PC-9 (cell line): ENCODE data around the gene FTL. TPM values are rescaled to one million over a fixed set of nuclear protein-coding genes. Genes with fewer than 3 reads are reported as not detected.
A peak's percentile ranks its signal among the peaks of the same experiment; 100 is the strongest.
"Not testable (repeated sequence)": the region's sequence is repeated elsewhere in the genome, so short reads cannot be mapped to it uniquely, and the experiment has no call there.

Source experiments
- BruUV-seq: library from RNA; stranded (reverse); fragments of 400-500 nt; replicated peaks from 2 replicates; lab custom pipeline; 2021; lab: Mats Ljungman, UMichigan
- CTCF ChIA-PET: fragments of 300-600 bp; sonication (Branson Sonifier 250); formaldehyde crosslinking; loops from one replicate; lab custom pipeline; 2022; ENCODE audit warnings: antibody characterized with exemption; lab: Charles Lee
- POLR2A ChIA-PET: fragments of 300-600 bp; sonication (Branson Sonifier 250); formaldehyde crosslinking; loops from one replicate; lab custom pipeline; 2022; ENCODE audit warnings: antibody characterized with exemption; ENCODE audit not compliant: unreplicated experiment; lab: Charles Lee
- DNase-seq, 2 experiments: peaks; one replicate each; pipeline versions ENCODE4 v3.0.0 to v3.0.0-alpha.2; 2015 to 2022; ENCODE audit warnings: mixed read lengths in 1 of 2
- H2AFZ ChIP-seq: fragments of 200-600 bp; sonication (generic); 2 replicates; pipeline ENCODE4 v1.8.1; 2017; ENCODE audit warnings: antibody characterized with exemption
- H3F3A ChIP-seq: fragments of 200-600 bp; sonication (generic); 2 replicates; pipeline ENCODE4 v1.8.1; 2017; ENCODE audit warnings: antibody characterized with exemption, mild to moderate bottlenecking, low read depth; ENCODE audit not compliant: insufficient read depth
- H3K27ac ChIP-seq: fragments of 200-600 bp; sonication (generic); 2 replicates; pipeline ENCODE4 v1.6.1; 2016; ENCODE audit warnings: mixed run types
- H3K27me3 ChIP-seq: fragments of 200-600 bp; sonication (generic); 2 replicates; pipeline ENCODE4 v1.6.1; 2016; ENCODE audit warnings: low read depth, mixed run types; ENCODE audit not compliant: insufficient read depth
- H3K36me3 ChIP-seq: fragments of 200-600 bp; sonication (generic); 2 replicates; pipeline ENCODE4 v1.6.1; 2016; ENCODE audit warnings: low read depth, mixed run types
- H3K4me1 ChIP-seq: fragments of 200-600 bp; sonication (generic); replicated peaks from 2 replicates; pipeline ENCODE4 v1.6.1; 2016; ENCODE audit warnings: mixed run types; ENCODE audit not compliant: insufficient read depth
- H3K4me2 ChIP-seq: fragments of 200-600 bp; sonication (generic); 2 replicates; pipeline ENCODE4 v1.6.1; 2017; ENCODE audit warnings: mixed run types
- H3K4me3 ChIP-seq: fragments of 200-600 bp; sonication (generic); 2 replicates; pipeline ENCODE4 v1.6.1; 2016; ENCODE audit warnings: mixed run types
- H3K79me2 ChIP-seq: fragments of 200-600 bp; sonication (generic); 2 replicates; pipeline ENCODE4 v1.6.1; 2017; ENCODE audit warnings: low read depth, mixed run types
- H3K9me2 ChIP-seq: fragments of 200-600 bp; sonication (generic); 2 replicates; pipeline ENCODE4 v1.8.1; 2017; ENCODE audit warnings: mild to moderate bottlenecking; ENCODE audit not compliant: insufficient read depth
- H3K9me3 ChIP-seq: fragments of 200-600 bp; sonication (generic); 2 replicates; pipeline ENCODE4 v1.8.1; 2016; ENCODE audit warnings: low read depth; ENCODE audit not compliant: insufficient read depth
- H4K20me1 ChIP-seq: fragments of 200-600 bp; sonication (generic); 2 replicates; pipeline ENCODE4 v1.8.1; 2017; ENCODE audit not compliant: insufficient read depth
- CTCF ChIP-seq: fragments of 200-600 bp; sonication (generic); conservative IDR thresholded peaks from 2 replicates; pipeline ENCODE4 v1.6.1; 2017; ENCODE audit warnings: mixed run types, antibody characterized with exemption, mild to moderate bottlenecking, moderate library complexity
- EZH2 ChIP-seq: fragments of 200-600 bp; sonication (generic); IDR thresholded peaks from 2 replicates; pipeline ENCODE4 v1.8.0; 2017; ENCODE audit warnings: antibody characterized with exemption, low read depth
- intact Hi-C: fragments of 100-400 bp; cut with micrococcal nuclease; formaldehyde crosslinking; loops from one replicate; pipeline ENCODE4 v1.10.0; 2022; ENCODE audit not compliant: unreplicated experiment
- total RNA-seq: library from RNA; stranded (reverse); gene quantifications from 2 replicates; pipeline ENCODE4 v1.2.3, GENCODE V29; 2021

The FTL gene
- total RNA-seq, 1 experiment from 2014 or later: 3,822 TPM

- peak; percentile 39 to 84 for DNase-seq
- Histone ChIP-seq H3K9me3 (no peaks in the 10 kb centered on the region), H3K27ac (0 out of 2 replicates have a peak overlapping the region, but pooled peaks have one; percentile 29), H4K20me1 (no peaks in the 10 kb centered on the region), H3K79me2 (no peaks in the 10 kb centered on the region), H3K9me2 (no peaks in the 10 kb centered on the region), H3F3A (peaks cover 19% of the 10 kb centered on the region; the same call in 1 of the 2 replicates), H3K27me3 (no peaks in the 10 kb centered on the region), H3K4me1 (no peaks in the 10 kb centered on the region), H3K36me3 (no peaks in the 10 kb centered on the region), H3K4me2 (no peak overlapping the region), H3K4me3 (no peak overlapping the region), H2AFZ (no peak overlapping the region)
- BruUV-seq: no TSS peak
- TF ChIP-seq EZH2 (no peak), CTCF (no peak)
- POLR2A ChIA-PET: interaction anchor here (0.6 kb wide), 1 partner anchor 35 kb away, joined by 3 read pairs; no protein-coding TSS in a partner anchor
- CTCF ChIA-PET: interaction anchor here (0.6 kb wide), 1 partner anchor 10 kb away, joined by 3 read pairs; no protein-coding TSS in a partner anchor
- intact Hi-C loops: no loop called here
Observed at GRCh38 chr19:48926909-48927308, 38.2 kb upstream of the FTL start.

GRCh38 chr19:48927692-48928091 lies 37.4 kb upstream of the FTL start:
- BruUV-seq, H2AFZ ChIP-seq, H3K4me3 ChIP-seq, H3K9me2 ChIP-seq, H3K36me3 ChIP-seq, H3K4me2 ChIP-seq, H3K27ac ChIP-seq, H3K79me2 ChIP-seq, POLR2A ChIA-PET, H3K4me1 ChIP-seq, intact Hi-C loops, H3K27me3 ChIP-seq, DNase-seq, H4K20me1 ChIP-seq, H3K9me3 ChIP-seq: not testable (repeated sequence)
- CTCF ChIA-PET: interaction anchor here (0.6 kb wide), 1 partner anchor 132 kb away, joined by 5 read pairs; no protein-coding TSS in a partner anchor
- peaks cover 19% of the 10 kb centered on the region; the same call in 1 of the 2 replicates for H3F3A ChIP-seq

GRCh38 chr19:48928164-48929025 lies 36.7 kb upstream of the FTL start:
- H3K27me3 ChIP-seq: no peaks in the 10 kb centered on the region
- intact Hi-C loops: no loop called here
- peaks cover 6% of the 10 kb centered on the region for H3K4me1 ChIP-seq
- no peak overlapping the region for H2AFZ ChIP-seq
- no peak for TF ChIP-seq EZH2
- no peak for TF ChIP-seq CTCF
- H3K9me3 ChIP-seq: no peaks in the 10 kb centered on the region
- H3K9me2 ChIP-seq: no peaks in the 10 kb centered on the region
- ChIA-PET CTCF (interaction anchor here (0.5 to 0.6 kb wide), 3 partner anchors 133 to 394 kb away, joined by 5 to 12 read pairs (median 5); no protein-coding TSS in a partner anchor), POLR2A (no interaction called here)
- DNase-seq: no peak
- H3F3A ChIP-seq: peaks cover 23% of the 10 kb centered on the region; the same call in 1 of the 2 replicates
- no peak overlapping the region for H3K4me2 ChIP-seq
- no TSS peak for BruUV-seq
- no peaks in the 10 kb centered on the region for H4K20me1 ChIP-seq
- no peak overlapping the region for H3K27ac ChIP-seq
- H3K36me3 ChIP-seq: no peaks in the 10 kb centered on the region
- no peak overlapping the region for H3K4me3 ChIP-seq
- H3K79me2 ChIP-seq: no peaks in the 10 kb centered on the region
